Measurements from ENCODE around the gene RASGEF1C.

The RASGEF1C gene

GRCh38 chr5:180105827-180106312, 103.1 kb downstream of the RASGEF1C start:
- H4K20me1 ChIP-seq (ENCODE audit: insufficient read depth, low read length, poor library complexity, severe bottlenecking): no peaks in the 10 kb centered on the region

GRCh38 chr5:180104168-180104530, 104.9 kb downstream of the RASGEF1C start:
- no peak overlapping the region for H2AFZ ChIP-seq (ENCODE audit: low read length)
- TF ChIP-seq CTCF (conservative IDR thresholded peaks at IDR 0.05; ENCODE audit: low read length) (no peak), EZH2phosphoT487 (IDR thresholded peaks at IDR 0.05; ENCODE audit: borderline replicate concordance) (no peak)
- H3K79me2 ChIP-seq (ENCODE audit: insufficient read depth, low read length): no peaks in the 10 kb centered on the region
- H3K4me2 ChIP-seq (ENCODE audit: low read depth, low read length, poor library complexity, severe bottlenecking): no peak overlapping the region
- H3K9ac ChIP-seq (ENCODE audit: low read depth, low read length, poor library complexity, severe bottlenecking): no peak overlapping the region
- no peaks in the 10 kb centered on the region for H3K9me2 ChIP-seq (replicated peaks; ENCODE audit: low read depth, low read length)
- no peak overlapping the region for H3K4me3 ChIP-seq (ENCODE audit: low read length, poor library complexity, severe bottlenecking)
- H3K4me1 ChIP-seq (ENCODE audit: insufficient read depth, low read length, poor library complexity, severe bottlenecking): no peaks in the 10 kb centered on the region
- no peaks in the 10 kb centered on the region for H4K20me1 ChIP-seq (ENCODE audit: insufficient read depth, low read length, poor library complexity, severe bottlenecking)
- no peaks in the 10 kb centered on the region for H3K27me3 ChIP-seq (ENCODE audit: insufficient read depth, low read length, poor library complexity, severe bottlenecking)
- no peaks in the 10 kb centered on the region for H3F3A ChIP-seq (ENCODE audit: low read depth)
- H3K9me3 ChIP-seq (ENCODE audit: insufficient read depth, low read depth, low read length): 0 out of 2 replicates have a peak, but pooled peaks cover 4% of the 10 kb centered on the region
- no peaks in the 10 kb centered on the region for H3K36me3 ChIP-seq (ENCODE audit: insufficient read depth, low read length)

More at GRCh38 chr5:180105827-180106312, 103.1 kb downstream of the RASGEF1C start:
- Histone ChIP-seq H3K9ac (ENCODE audit: low read depth, low read length, poor library complexity, severe bottlenecking) (no peak overlapping the region), H3F3A (ENCODE audit: low read depth) (no peaks in the 10 kb centered on the region), H3K4me3 (ENCODE audit: low read length, poor library complexity, severe bottlenecking) (no peak overlapping the region), H3K4me2 (ENCODE audit: low read depth, low read length, poor library complexity, severe bottlenecking) (no peak overlapping the region), H3K27me3 (ENCODE audit: insufficient read depth, low read length, poor library complexity, severe bottlenecking) (no peaks in the 10 kb centered on the region), H3K79me2 (ENCODE audit: insufficient read depth, low read length) (no peaks in the 10 kb centered on the region), H3K9me2 (replicated peaks; ENCODE audit: low read depth, low read length) (no peaks in the 10 kb centered on the region), H3K4me1 (ENCODE audit: insufficient read depth, low read length, poor library complexity, severe bottlenecking) (no peaks in the 10 kb centered on the region), H2AFZ (ENCODE audit: low read length) (no peak overlapping the region), H3K36me3 (ENCODE audit: insufficient read depth, low read length) (no peaks in the 10 kb centered on the region), H3K9me3 (ENCODE audit: insufficient read depth, low read depth, low read length) (0 out of 2 replicates have a peak, but pooled peaks cover 4% of the 10 kb centered on the region)
- TF ChIP-seq EZH2phosphoT487 (IDR thresholded peaks at IDR 0.05; ENCODE audit: borderline replicate concordance) (no peak), CTCF (conservative IDR thresholded peaks at IDR 0.05; ENCODE audit: low read length) (no peak)

GRCh38 chr5:180103487-180104167, 105.4 kb downstream of the RASGEF1C start:
- no peak overlapping the region for H3K4me2 ChIP-seq (ENCODE audit: low read depth, low read length, poor library complexity, severe bottlenecking)
- H3K4me1 ChIP-seq (ENCODE audit: insufficient read depth, low read length, poor library complexity, severe bottlenecking): no peaks in the 10 kb centered on the region
- H3K27me3 ChIP-seq (ENCODE audit: insufficient read depth, low read length, poor library complexity, severe bottlenecking): no peaks in the 10 kb centered on the region
- H3K4me3 ChIP-seq (ENCODE audit: low read length, poor library complexity, severe bottlenecking): no peak overlapping the region
- no peak overlapping the region for H2AFZ ChIP-seq (ENCODE audit: low read length)
- no peaks in the 10 kb centered on the region for H3F3A ChIP-seq (ENCODE audit: low read depth)
- H4K20me1 ChIP-seq (ENCODE audit: insufficient read depth, low read length, poor library complexity, severe bottlenecking): no peaks in the 10 kb centered on the region
- H3K36me3 ChIP-seq (ENCODE audit: insufficient read depth, low read length): no peaks in the 10 kb centered on the region
- no peak overlapping the region for H3K9ac ChIP-seq (ENCODE audit: low read depth, low read length, poor library complexity, severe bottlenecking)
- no peaks in the 10 kb centered on the region for H3K79me2 ChIP-seq (ENCODE audit: insufficient read depth, low read length)
- H3K9me3 ChIP-seq (ENCODE audit: insufficient read depth, low read depth, low read length): 0 out of 2 replicates have a peak, but pooled peaks cover 4% of the 10 kb centered on the region
- no peaks in the 10 kb centered on the region for H3K9me2 ChIP-seq (replicated peaks; ENCODE audit: low read depth, low read length)
- no peak for TF ChIP-seq EZH2phosphoT487 (IDR thresholded peaks at IDR 0.05; ENCODE audit: borderline replicate concordance)
- no peak for TF ChIP-seq CTCF (conservative IDR thresholded peaks at IDR 0.05; ENCODE audit: low read length)
